CD14-positive monocyte (primary cell): ENCODE data around the gene HMMR. TPM values are rescaled to one million over a fixed set of nuclear protein-coding genes. Genes with fewer than 3 reads are reported as not detected.

ENCODE experiments used
- DNase-seq, 3 donors: peaks; one replicate each; pipeline ENCODE4 v3.0.0-alpha.2; 2011 to 2022
- H2AFZ ChIP-seq: 2 replicates; pipeline ENCODE4 v1.6.0; 2012; ENCODE audit warnings: mild to moderate bottlenecking, low read depth, low read length, inconsistent platforms; ENCODE audit not compliant: insufficient read depth, poor library complexity, severe bottlenecking
- H3K27ac ChIP-seq, 2 donors: 1 replicate in 1 of 2; 2 replicates in 1 of 2; pipeline ENCODE4 v1.5.1; 2012 to 2013; ENCODE audit warnings: low read length in 2 of 2, control low read depth in 1 of 2, inconsistent platforms in 1 of 2, low read depth in 1 of 2, mild to moderate bottlenecking in 1 of 2
- H3K27me3 ChIP-seq, 2 donors: one replicate each; pipeline versions ENCODE4 v1.6.0 to v1.6.1; 2011 to 2013; ENCODE audit warnings: low read length in 2 of 2; ENCODE audit not compliant: control insufficient read depth in 2 of 2, insufficient read depth in 2 of 2
- H3K36me3 ChIP-seq, 2 donors: replicated peaks in 1 of 2; 1 replicate in 1 of 2; 2 replicates in 1 of 2; pipeline versions ENCODE4 v1.5.1 to v1.6.1; 2012 to 2013; ENCODE audit warnings: low read length in 2 of 2, control low read depth in 1 of 2, inconsistent platforms in 1 of 2, mild to moderate bottlenecking in 1 of 2; ENCODE audit not compliant: insufficient read depth in 2 of 2, control insufficient read depth in 1 of 2
- H3K4me1 ChIP-seq, 2 donors: 1 replicate in 1 of 2; 2 replicates in 1 of 2; pipeline versions ENCODE4 v1.5.1 to v1.6.1; 2012 to 2013; ENCODE audit warnings: low read length in 2 of 2, control low read depth in 1 of 2, inconsistent platforms in 1 of 2, mild to moderate bottlenecking in 1 of 2, moderate library complexity in 1 of 2; ENCODE audit not compliant: insufficient read depth in 2 of 2, control insufficient read depth in 1 of 2
- H3K4me2 ChIP-seq: replicated peaks from 2 replicates; pipeline ENCODE3; 2012; ENCODE audit warnings: low read length, moderate library complexity, mild to moderate bottlenecking; ENCODE audit not compliant: poor library complexity, severe bottlenecking; ENCODE audit errors: extremely low read depth
- H3K4me3 ChIP-seq, 3 experiments: fragments of 200-600 bp in 1 of 3; sonication (generic) in 1 of 3; replicated peaks in 1 of 3; 1 replicate in 2 of 3; 2 replicates in 1 of 3; pipeline ENCODE4 v1.5.1; 2011 to 2013; ENCODE audit warnings: low read length in 3 of 3, mild to moderate bottlenecking in 3 of 3, control low read depth in 2 of 3, low read depth in 2 of 3, inconsistent platforms in 1 of 3, moderate library complexity in 1 of 3
- H3K79me2 ChIP-seq: 2 replicates; pipeline ENCODE4 v1.6.0; 2012; ENCODE audit warnings: mild to moderate bottlenecking, control low read depth, inconsistent platforms, low read length, moderate library complexity; ENCODE audit not compliant: insufficient read depth
- H3K9ac ChIP-seq: 2 replicates; pipeline ENCODE4 v1.6.0; 2017; ENCODE audit warnings: low read length, mild to moderate bottlenecking; ENCODE audit not compliant: insufficient read depth, poor library complexity, severe bottlenecking
- H3K9me3 ChIP-seq, 2 donors: replicated peaks in 1 of 2; 1 replicate in 1 of 2; 2 replicates in 1 of 2; pipeline versions ENCODE4 v1.5.1 to v1.6.1; 2012 to 2013; ENCODE audit warnings: low read length in 2 of 2, control low read depth in 1 of 2; ENCODE audit not compliant: control insufficient read depth in 1 of 2, insufficient read depth in 1 of 2
- H4K20me1 ChIP-seq: 2 replicates; pipeline ENCODE4 v1.6.0; 2012; ENCODE audit warnings: mild to moderate bottlenecking, low read length, control low read depth, moderate library complexity; ENCODE audit not compliant: insufficient read depth
- H3K27ac Mint-ChIP-seq, 7 donors: one replicate each; pipeline ENCODE4 v1.8.0; 2020; ENCODE audit warnings: mild to moderate bottlenecking in 7 of 7, mixed read lengths in 7 of 7, moderate library complexity in 6 of 7, inconsistent platforms in 2 of 7
- H3K27me3 Mint-ChIP-seq, 3 donors: one replicate each; pipeline ENCODE4 v1.8.0; 2021 to 2022; ENCODE audit warnings: low read depth in 3 of 3, mild to moderate bottlenecking in 3 of 3, mixed read lengths in 3 of 3, moderate library complexity in 3 of 3, inconsistent platforms in 1 of 3
- H3K36me3 Mint-ChIP-seq, 2 donors: one replicate each; pipeline ENCODE4 v1.8.0; 2020; ENCODE audit warnings: mixed read lengths in 2 of 2, inconsistent platforms in 1 of 2, mild to moderate bottlenecking in 1 of 2
- H3K4me1 Mint-ChIP-seq: one replicate; pipeline ENCODE4 v1.8.0; 2020; ENCODE audit warnings: mild to moderate bottlenecking, mixed read lengths
- H3K4me3 Mint-ChIP-seq, 2 donors: one replicate each; pipeline ENCODE4 v1.8.0; 2020; ENCODE audit warnings: mild to moderate bottlenecking in 2 of 2, mixed read lengths in 2 of 2, moderate library complexity in 1 of 2
- H3K9me3 Mint-ChIP-seq, 7 donors: one replicate each; pipeline ENCODE4 v1.8.0; 2020 to 2022; ENCODE audit warnings: mixed read lengths in 7 of 7, mild to moderate bottlenecking in 6 of 7, moderate library complexity in 6 of 7, inconsistent platforms in 2 of 7
- CTCF ChIP-seq: fragments of 200-600 bp; IDR thresholded peaks from one replicate; pipeline ENCODE4 v1.8.0; 2022; ENCODE audit warnings: antibody characterized with exemption, mild to moderate bottlenecking
- WGBS: methylation state at CpG from one replicate; pipeline ENCODE4 v1.1.5; 2013; ENCODE audit warnings: missing lambda C conversion rate; ENCODE audit not compliant: insufficient coverage; 5-methylcytosine and 5-hydroxymethylcytosine counted together
- intact Hi-C, 2 donors: fragments of 100-400 bp; cut with micrococcal nuclease; formaldehyde crosslinking; loops; one replicate each; pipeline versions ENCODE4 v1.15.0 to v1.15.1; 2023
- polyA plus RNA-seq, 3 donors: library from polyadenylated mRNA; depleted of rRNA in 1 of 3; unstranded in 2 of 3; stranded (reverse) in 1 of 3; fragments of 300-500 nt in 2 of 3; fragments of >200 nt in 1 of 3; fragmentation: Illumina TruSeq in 2 of 3; gene quantifications; 1 replicate in 2 of 3; 2 replicates in 1 of 3; pipeline ENCODE4 v1.2.3, GENCODE V29; 2012 to 2021

Gene HMMR
- polyA plus RNA-seq, 3 donors: 0.29 TPM; not detected in 2

DNA sequence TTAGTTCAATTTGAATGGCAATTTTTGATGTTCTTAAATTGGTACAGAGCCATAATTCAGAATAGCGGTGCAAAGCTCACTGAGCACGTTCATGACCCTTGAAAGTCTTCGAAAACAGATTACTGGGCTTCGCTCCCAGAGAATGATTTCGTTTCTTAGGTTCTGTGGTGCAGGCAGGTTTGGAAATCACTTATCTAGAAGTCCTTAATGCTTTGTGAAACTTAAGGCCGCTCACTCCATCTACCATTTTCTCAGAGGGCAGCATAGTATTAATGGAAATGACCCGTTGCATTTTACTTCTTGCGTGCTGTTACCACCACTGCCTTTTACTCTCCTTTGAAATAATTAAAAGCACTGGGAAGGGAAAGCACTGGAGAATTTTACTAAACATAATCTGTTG is 42.1 kb downstream of the HMMR start:
- peak overlapping the region; percentile 92 for H2AFZ ChIP-seq
- Mint-ChIP-seq H3K4me1 (peaks cover 31% of the 10 kb centered on the region), H3K27ac (peak overlapping the region in 4 of 7 donors; percentile 81 to 97 (median 88)), H3K4me3 (peak overlapping the region; percentile 89 to 97), H3K36me3 (no peaks in the 10 kb centered on the region), H3K9me3 (no peaks in the 10 kb centered on the region), H3K27me3 (peaks cover 0 to 2% (median 0%) of the 10 kb centered on the region in 3 donors)
- no peaks in the 10 kb centered on the region for H4K20me1 ChIP-seq
- peaks cover 30 to 39% of the 10 kb centered on the region in 2 donors for H3K4me1 ChIP-seq
- H3K36me3 ChIP-seq: no peaks in the 10 kb centered on the region
- DNase-seq: no peak
- H3K4me2 ChIP-seq: peak overlapping the region; percentile 89
- H3K79me2 ChIP-seq: peaks cover 27% of the 10 kb centered on the region
- peak overlapping the region in 1 of 2 donors; percentile 96 for H3K27ac ChIP-seq
- no peaks in the 10 kb centered on the region for H3K9me3 ChIP-seq
- 90% methylated on average over 2 of the region's 8 CpGs for WGBS
- peak overlapping the region; percentile 62 to 99 (median 97) for H3K4me3 ChIP-seq
- TF ChIP-seq CTCF: no peak
- H3K27me3 ChIP-seq: no peaks in the 10 kb centered on the region
- peak overlapping the region; percentile 95 for H3K9ac ChIP-seq
- intact Hi-C loops: no loop called here

DNA sequence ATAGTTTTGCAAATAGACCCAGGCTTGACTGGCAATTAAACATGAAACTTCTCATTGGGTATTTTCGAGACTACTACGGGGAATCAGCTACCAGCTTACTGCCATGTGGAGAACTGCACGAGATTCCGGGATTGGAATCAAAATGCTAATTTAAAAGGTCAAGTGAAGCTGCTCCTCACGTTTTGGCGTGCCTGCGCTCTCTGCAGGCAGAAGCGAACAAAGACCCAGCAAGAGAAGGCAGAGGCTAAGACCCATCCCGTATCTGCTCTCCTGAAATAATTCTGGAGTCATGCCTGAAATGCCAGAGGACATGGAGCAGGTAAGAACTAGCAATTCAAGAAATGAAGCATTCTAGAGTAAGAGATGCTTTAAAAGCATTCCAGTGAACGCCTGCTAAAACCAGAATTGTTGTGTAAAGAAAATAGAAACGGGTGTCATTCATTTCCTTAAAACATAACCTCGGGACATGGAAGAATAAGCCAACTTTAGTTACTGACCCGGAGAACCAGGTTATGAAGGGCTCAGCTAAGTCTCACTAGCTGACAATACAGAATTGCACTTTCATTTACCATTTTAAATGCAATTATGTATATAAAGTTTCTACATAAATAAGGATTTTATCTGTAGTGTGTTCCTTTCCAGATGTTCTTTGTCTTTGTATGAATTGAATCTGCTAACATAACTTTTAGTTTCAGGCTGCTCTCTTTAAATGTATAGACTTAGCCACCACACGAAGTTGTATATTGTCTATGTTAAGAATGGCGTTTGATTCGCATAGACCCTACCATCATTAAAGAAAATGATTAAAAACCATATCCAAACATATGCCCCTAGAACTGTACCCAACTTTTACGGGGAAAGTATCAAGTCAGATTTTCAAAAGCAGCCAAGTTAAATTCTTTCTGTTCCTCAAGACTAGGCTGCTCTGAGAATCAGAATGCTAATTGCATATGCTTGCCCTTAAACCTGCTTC is 43.0 kb downstream of the HMMR start:
- 0% methylated on average over 9 of the region's 17 CpGs for WGBS
- Histone ChIP-seq H3K4me3 (peak overlapping the region; percentile 62 to 99 (median 97)), H3K4me2 (peak overlapping the region; percentile 89), H3K27ac (peak overlapping the region; percentile 89 to 96), H3K79me2 (peaks cover 36% of the 10 kb centered on the region), H3K4me1 (peaks cover 35 to 47% of the 10 kb centered on the region in 2 donors), H2AFZ (peak overlapping the region; percentile 92), H3K36me3 (no peaks in the 10 kb centered on the region), H3K9me3 (no peaks in the 10 kb centered on the region), H3K27me3 (no peaks in the 10 kb centered on the region), H4K20me1 (peaks cover 6% of the 10 kb centered on the region), H3K9ac (peak overlapping the region; percentile 95)
- Mint-ChIP-seq H3K36me3 (no peaks in the 10 kb centered on the region), H3K9me3 (no peaks in the 10 kb centered on the region), H3K27ac (peak overlapping the region; percentile 94 to 99 (median 97)), H3K4me1 (peaks cover 40% of the 10 kb centered on the region), H3K27me3 (peaks cover 0 to 2% (median 0%) of the 10 kb centered on the region in 3 donors), H3K4me3 (peak overlapping the region; percentile 89 to 97)
- no peak for TF ChIP-seq CTCF
- peak; percentile 17 to 37 (median 34) for DNase-seq
- intact Hi-C loops: loop anchor here (2.0 kb wide), 2 partner anchors 43 to 67 kb away; partner anchors contain the start of genes HMMR (in 2 of the 2), NUDCD2 (in 2 of the 2) and CCNG1 (in 1 of the 2)
